Heart right ventricle (tissue), 16 donors: ENCODE measurements around the gene TECPR1. TPM values are rescaled to one million over a fixed set of nuclear protein-coding genes. Genes with fewer than 3 reads are reported as not detected.

Source experiments
- ATAC-seq, 8 donors: fragments of 200-7000 bp; cut with Tn5 transposase; one replicate each; pipeline ENCODE4 v1.9.1; 2020; ENCODE audit warnings: mild to moderate bottlenecking in 8 of 8, moderate library complexity in 8 of 8, moderate number of reproducible peaks in 1 of 8
- DNase-seq, 2 donors: peaks; one replicate each; pipeline ENCODE4 v3.0.0-alpha.2; 2020
- H3K27ac ChIP-seq, 10 donors: fragments of 200-600 bp; sonication (generic) in 2 of 10; one replicate each; pipeline versions ENCODE4 v1.5.0 to v1.8.0; 2020 to 2022; ENCODE audit warnings: mild to moderate bottlenecking in 3 of 10
- H3K27me3 ChIP-seq, 7 donors: fragments of 200-600 bp; one replicate each; pipeline ENCODE4 v1.8.0; 2021 to 2022; ENCODE audit warnings: mild to moderate bottlenecking in 2 of 7
- H3K36me3 ChIP-seq, 9 donors: fragments of 200-600 bp; sonication (generic) in 1 of 9; one replicate each; pipeline versions ENCODE4 v1.5.0 to v1.8.0; 2020 to 2022; ENCODE audit warnings: mild to moderate bottlenecking in 2 of 9
- H3K4me1 ChIP-seq, 9 donors: fragments of 200-600 bp; sonication (generic) in 1 of 9; one replicate each; pipeline versions ENCODE4 v1.5.0 to v1.8.0; 2020 to 2022; ENCODE audit warnings: mild to moderate bottlenecking in 4 of 9
- H3K4me3 ChIP-seq, 10 donors: fragments of 200-600 bp; sonication (generic) in 2 of 10; one replicate each; pipeline versions ENCODE4 v1.5.0 to v1.8.0; 2020 to 2022; ENCODE audit warnings: mild to moderate bottlenecking in 7 of 10, moderate library complexity in 2 of 10
- H3K9me3 ChIP-seq, 11 donors: fragments of 200-600 bp in 10 of 11; sonication (generic) in 2 of 11; one replicate each; pipeline versions ENCODE4 v1.5.0 to v1.8.0; 2013 to 2022; ENCODE audit warnings: mild to moderate bottlenecking in 2 of 11, control low read depth in 1 of 11, moderate library complexity in 1 of 11
- CTCF ChIP-seq, 9 donors: fragments of 200-600 bp; sonication (generic) in 2 of 9; IDR thresholded peaks; one replicate each; pipeline versions ENCODE4 v1.5.0 to v1.8.0; 2021 to 2022; ENCODE audit warnings: antibody characterized with exemption in 9 of 9, mild to moderate bottlenecking in 5 of 9, moderate library complexity in 1 of 9
- WGBS, 2 donors: extraction: QIAGEN DNeasy Blood & Tissue Kit; methylation state at CpG; one replicate each; pipeline ENCODE4 v1.1.7; 2013; ENCODE audit warnings: inconsistent platforms in 1 of 2; 5-methylcytosine and 5-hydroxymethylcytosine counted together
- intact Hi-C, 10 donors: fragments of 100-400 bp; cut with DNase I; formaldehyde crosslinking; loops; one replicate each; pipeline versions ENCODE4 v1.11.1 to v1.14.2; 2022
- polyA plus RNA-seq, 2 donors: library from polyadenylated mRNA; stranded (reverse); fragments of 200-250 nt; gene quantifications; one replicate each; pipeline ENCODE4 v1.2.3, GENCODE V29; 2013
- total RNA-seq, 10 donors: library from RNA; stranded (reverse); fragmentation: NEBNext Ultra II Directional in 3 of 10; extraction: Animal tissue kit (Norgen Biotek cat#: 25700) in 3 of 10; gene quantifications; one replicate each; pipeline versions ENCODE4 v1.2.1 to v1.2.4, GENCODE V29; 2021 to 2023
- donor health status: Arrhythmogenic right ventricular cardiomyopathy.
- donor health status: ischemic (EF 13 %, LVEDD 7.1; RV severe dilation, severe dysfunction).
- donor health status: healthy with polysubstance abuse.
- donor health status: DM: no; HTN: yes; CAD: no.
- donor health status: DM: no; HTN: no; CAD: no.
- donor health status: ischemic (EF 25% LVEDD 6.9; RV normal size, moderate dysfunction).
- donor health status: ischemic (EF 25% LVEDD 5.7; RV mildly dilated, moderate dysfunction).
- donor health status: healthy.
- donor health status: DM: yes; HTN: yes; CAD: no.
- donor health status: Ischemic cardiomyopathy.
- donor health status: ischemic (EF 35%, LVEDD 5.7; RV mildly dilated, moderate dysfunction).
- donor health status: nonischemic (EF 11% LVEDD 7.7; RV severe dilation, severe dysfunction).
- donor health status: DM: yes; HTN: yes; CAD: no.
- donor health status: PGD.
- donor health status: ischemic (EF 29% LVEDD 5.4; RV normal size, mild dysfunction).
- donor health status: nonischemic (EF 23%, LVEDD 6.1; RV moderate dilation, normal function).

TECPR1 gene
- total and polyA plus RNA-seq, 12 donors, result 12.8 to 23.8 (median 15.4) TPM

GRCh38 chr7:98283127-98283886, 31.3 kb upstream of the TECPR1 start:
- WGBS, 2 donors, result 36 to 40% methylated on average over 19 of the region's 19 CpGs
- Histone ChIP-seq H3K4me1 (peaks cover 48 to 70% (median 68%) of the 10 kb centered on the region in 9 donors), H3K9me3 (no peaks in the 10 kb centered on the region), H3K27me3 (no peaks in the 10 kb centered on the region), H3K36me3 (peaks cover 0 to 46% (median 0%) of the 10 kb centered on the region in 9 donors), H3K27ac (peak overlapping the region; percentile 41 to 99 (median 97)), H3K4me3 (peak overlapping the region; percentile 38 to 99 (median 93))
- no peak for TF ChIP-seq CTCF (IDR thresholded peaks at IDR 0.05)
- intact Hi-C loops, result loop anchor here in 4 of 10 donors (2.0 to 5.0 kb wide), 3 partner anchors 35 to 119 kb away; partner anchors contain the start of gene BAIAP2L1 (in 1 of the 4)
- DNase-seq, result peak in 1 of 2 donors; percentile 39
- ATAC-seq, result peak in 5 of 8 donors; percentile 1 to 42 (median 12)

GRCh38 chr7:98282703-98283102, 30.7 kb upstream of the TECPR1 start:
- intact Hi-C loops, result loop anchor here in 4 of 10 donors (2.0 to 5.0 kb wide), 3 partner anchors 34 to 120 kb away; partner anchors contain the start of gene BAIAP2L1 (in 1 of the 4)
- Histone ChIP-seq H3K36me3 (peaks cover 0 to 39% (median 0%) of the 10 kb centered on the region in 9 donors), H3K9me3 (no peaks in the 10 kb centered on the region), H3K4me3 (peak overlapping the region; percentile 82 to 99 (median 93)), H3K27ac (peak overlapping the region; percentile 84 to 99 (median 97)), H3K27me3 (no peaks in the 10 kb centered on the region), H3K4me1 (peaks cover 42 to 64% (median 62%) of the 10 kb centered on the region in 9 donors)
- no peak for ATAC-seq
- no peak for TF ChIP-seq CTCF (IDR thresholded peaks at IDR 0.05)
- WGBS, 2 donors, result 20% methylated on average over 16 of the region's 16 CpGs
- DNase-seq, result no peak

- Histone ChIP-seq H3K27me3 (no peaks in the 10 kb centered on the region), H3K4me1 (peaks cover 35 to 58% (median 55%) of the 10 kb centered on the region in 9 donors), H3K4me3 (peak overlapping the region; percentile 82 to 99 (median 93)), H3K9me3 (no peaks in the 10 kb centered on the region), H3K27ac (peak overlapping the region; percentile 84 to 99 (median 97)), H3K36me3 (peaks cover 0 to 32% (median 0%) of the 10 kb centered on the region in 9 donors)
- TF ChIP-seq CTCF (IDR thresholded peaks at IDR 0.05), result no peak
- 1% methylated on average over 63 to 77 of the region's 77 CpGs for WGBS, 2 donors
- peak in 1 of 8 donors; percentile 1 for ATAC-seq
- intact Hi-C loops, result loop anchor here in 5 of 10 donors (2.0 to 5.0 kb wide), 4 partner anchors 29 to 120 kb away; partner anchors contain the start of genes BAIAP2L1 (in 1 of the 5) and TECPR1 (in 1 of the 5)
- peak in 1 of 2 donors; percentile 38 for DNase-seq
Measured at GRCh38 chr7:98281757-98282606, 29.9 kb upstream of the TECPR1 start.
